Type B pancreatic cell (in vitro differentiated cells): ENCODE data around the gene FXYD1. TPM values are rescaled to one million over a fixed set of nuclear protein-coding genes. Genes with fewer than 3 reads are reported as not detected.

Experiments used
- DNase-seq: peaks from one replicate; pipeline ENCODE4 v3.0.0; 2021; ENCODE audit warnings: mixed read lengths; ENCODE audit not compliant: unreplicated experiment; ENCODE audit errors: extremely low spot score
- H3K27ac Mint-ChIP-seq: 2 replicates; pipeline ENCODE4 v1.8.0; 2021; ENCODE audit warnings: mild to moderate bottlenecking, mixed read lengths
- H3K27me3 Mint-ChIP-seq: 2 replicates; pipeline ENCODE4 v1.8.0; 2021; ENCODE audit warnings: mixed read lengths
- H3K36me3 Mint-ChIP-seq: 2 replicates; pipeline ENCODE4 v1.8.0; 2021; ENCODE audit warnings: mixed read lengths
- H3K4me1 Mint-ChIP-seq: one replicate; pipeline ENCODE4 v1.8.0; 2021; ENCODE audit warnings: mixed read lengths; ENCODE audit not compliant: unreplicated experiment
- H3K4me3 Mint-ChIP-seq: 2 replicates; pipeline ENCODE4 v1.8.0; 2021; ENCODE audit warnings: mild to moderate bottlenecking, mixed read lengths
- H3K9me3 Mint-ChIP-seq: 2 replicates; pipeline ENCODE4 v1.8.0; 2021; ENCODE audit warnings: mixed read lengths
- total RNA-seq: library from RNA; stranded (reverse); gene quantifications from 2 replicates; pipeline ENCODE4 v1.2.1, GENCODE V29; 2021; ENCODE audit warnings: low replicate concordance
- TF ChIP-seq, protein P1 (sequence below): fragments of 200-600 bp; sonication (generic); conservative IDR thresholded peaks from 2 replicates; pipeline ENCODE4 v1.5.0; 2021; ENCODE audit warnings: antibody characterized with exemption, mild to moderate bottlenecking

Gene FXYD1
- total RNA-seq, 1 donor from 2014 or later: 5.3 TPM

DNA sequence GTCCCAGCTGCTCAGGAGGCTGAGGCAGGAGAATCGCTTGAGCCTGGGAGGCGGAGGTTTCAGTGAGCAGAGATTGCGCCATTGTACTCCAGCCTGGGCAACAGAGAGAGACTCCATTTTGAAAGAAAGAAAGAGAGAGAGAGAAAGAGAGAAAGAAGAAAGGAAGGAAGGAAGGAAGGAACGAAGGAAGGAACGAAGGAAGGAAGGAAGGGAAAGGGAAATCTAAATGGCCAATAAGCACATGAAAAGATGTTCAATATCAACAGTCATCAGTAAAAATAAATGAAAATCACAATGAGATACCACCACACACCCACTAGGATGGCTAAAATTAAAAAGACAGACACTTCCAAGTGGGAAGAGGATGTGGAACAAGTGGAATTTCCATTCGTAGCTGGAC is 35.6 kb downstream of the FXYD1 start:
- no peak for DNase-seq
- H3K4me1 Mint-ChIP-seq: peaks cover 5% of the 10 kb centered on the region
- no peaks in the 10 kb centered on the region for H3K36me3 Mint-ChIP-seq
- peaks cover 4% of the 10 kb centered on the region for H3K27me3 Mint-ChIP-seq
- no peak overlapping the region for H3K27ac Mint-ChIP-seq
- H3K4me3 Mint-ChIP-seq: no peak overlapping the region
- H3K9me3 Mint-ChIP-seq: peaks cover 4% of the 10 kb centered on the region
- TF ChIP-seq, protein P1, sequence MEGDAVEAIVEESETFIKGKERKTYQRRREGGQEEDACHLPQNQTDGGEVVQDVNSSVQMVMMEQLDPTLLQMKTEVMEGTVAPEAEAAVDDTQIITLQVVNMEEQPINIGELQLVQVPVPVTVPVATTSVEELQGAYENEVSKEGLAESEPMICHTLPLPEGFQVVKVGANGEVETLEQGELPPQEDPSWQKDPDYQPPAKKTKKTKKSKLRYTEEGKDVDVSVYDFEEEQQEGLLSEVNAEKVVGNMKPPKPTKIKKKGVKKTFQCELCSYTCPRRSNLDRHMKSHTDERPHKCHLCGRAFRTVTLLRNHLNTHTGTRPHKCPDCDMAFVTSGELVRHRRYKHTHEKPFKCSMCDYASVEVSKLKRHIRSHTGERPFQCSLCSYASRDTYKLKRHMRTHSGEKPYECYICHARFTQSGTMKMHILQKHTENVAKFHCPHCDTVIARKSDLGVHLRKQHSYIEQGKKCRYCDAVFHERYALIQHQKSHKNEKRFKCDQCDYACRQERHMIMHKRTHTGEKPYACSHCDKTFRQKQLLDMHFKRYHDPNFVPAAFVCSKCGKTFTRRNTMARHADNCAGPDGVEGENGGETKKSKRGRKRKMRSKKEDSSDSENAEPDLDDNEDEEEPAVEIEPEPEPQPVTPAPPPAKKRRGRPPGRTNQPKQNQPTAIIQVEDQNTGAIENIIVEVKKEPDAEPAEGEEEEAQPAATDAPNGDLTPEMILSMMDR: no peak

DNA sequence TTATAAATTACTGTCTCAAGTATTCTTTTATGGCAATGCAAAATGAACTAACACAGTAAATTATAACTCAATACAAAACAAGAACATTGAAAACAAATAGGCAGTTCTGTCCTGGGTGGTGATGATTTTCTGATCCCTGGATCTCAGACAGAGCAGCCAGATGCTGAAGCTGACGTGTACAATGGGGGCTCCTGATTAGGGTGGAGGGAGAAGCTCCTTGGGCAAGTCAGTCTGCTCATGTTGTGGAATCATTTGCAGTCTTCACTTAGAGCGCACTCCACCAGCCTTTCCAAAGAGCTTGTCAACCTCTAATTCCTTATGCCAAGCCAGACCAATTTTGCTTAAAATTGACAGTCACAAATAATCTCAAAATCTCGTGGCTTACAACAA is 37.6 kb downstream of the FXYD1 start:
- Mint-ChIP-seq H3K4me3 (no peak overlapping the region), H3K9me3 (peaks cover 4% of the 10 kb centered on the region), H3K27ac (no peak overlapping the region), H3K4me1 (peaks cover 5% of the 10 kb centered on the region), H3K36me3 (no peaks in the 10 kb centered on the region), H3K27me3 (peaks cover 5% of the 10 kb centered on the region)
- DNase-seq: no peak
- TF ChIP-seq, protein P1: no peak

DNA sequence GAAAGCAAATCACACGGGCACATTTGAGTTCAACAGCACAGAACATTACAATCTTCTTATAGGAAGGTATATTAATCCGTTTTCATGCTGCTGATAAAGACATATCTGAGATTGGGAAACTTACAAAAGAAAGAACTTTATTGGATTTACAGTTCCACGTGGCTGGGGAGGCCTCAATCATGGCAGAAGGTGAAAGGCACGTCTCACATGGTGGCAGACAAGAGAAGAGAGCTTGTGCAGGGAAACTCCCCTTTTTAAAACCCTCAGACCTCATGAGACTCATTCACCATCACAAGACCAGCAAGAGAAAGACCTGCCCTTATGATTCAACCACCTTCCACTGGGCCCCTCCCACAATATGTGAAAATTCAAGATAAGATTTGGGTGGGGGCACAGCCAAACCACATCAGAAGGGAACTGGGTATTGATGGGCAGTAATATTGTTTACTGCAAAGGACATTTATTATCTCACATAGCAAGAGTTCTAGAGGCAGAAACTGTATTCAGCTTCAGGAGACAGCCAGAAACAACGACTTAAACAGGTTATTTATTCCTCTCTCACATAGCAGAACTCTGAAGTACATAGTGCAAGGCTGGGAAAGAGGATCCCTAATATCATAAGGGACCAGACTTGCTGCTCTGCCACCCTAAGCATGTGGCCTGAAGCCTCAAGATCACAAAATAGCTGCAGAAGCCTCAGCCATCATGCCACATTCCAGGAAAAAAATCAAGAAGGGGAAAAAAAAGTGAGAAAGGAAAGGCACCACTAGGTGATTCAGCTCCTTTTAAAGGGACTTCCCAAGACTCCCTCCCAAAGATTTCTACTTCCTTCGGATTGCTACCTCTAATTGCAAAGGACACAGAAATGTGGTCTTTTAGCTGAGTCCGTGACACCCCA is 39.0 kb downstream of the FXYD1 start:
- Mint-ChIP-seq H3K4me3 (no peak overlapping the region), H3K36me3 (no peaks in the 10 kb centered on the region), H3K9me3 (peaks cover 4% of the 10 kb centered on the region), H3K27ac (no peak overlapping the region), H3K4me1 (peaks cover 5% of the 10 kb centered on the region), H3K27me3 (peaks cover 5% of the 10 kb centered on the region)
- DNase-seq: no peak
- TF ChIP-seq, protein P1: no peak

DNA sequence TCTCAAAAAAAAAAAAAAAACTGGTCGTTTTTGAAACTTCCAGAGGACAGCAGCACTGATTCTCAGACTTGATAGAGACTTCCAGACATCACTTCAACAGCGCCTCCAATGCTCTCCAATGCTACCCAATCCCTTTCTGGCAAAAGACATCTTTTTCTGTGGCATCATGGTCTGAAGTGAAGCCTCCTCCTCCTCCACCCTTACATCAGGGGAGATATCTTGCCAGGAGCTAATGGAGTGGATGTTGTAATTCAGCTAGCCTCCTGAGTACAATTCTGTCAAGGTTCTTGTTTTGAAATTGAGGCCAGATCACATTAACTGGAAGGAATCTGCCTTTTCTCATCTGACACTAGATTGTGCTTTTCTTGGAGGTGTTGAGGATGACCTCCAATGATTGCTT is 40.1 kb downstream of the FXYD1 start:
- no peak for DNase-seq
- Mint-ChIP-seq H3K36me3 (no peaks in the 10 kb centered on the region), H3K4me3 (no peak overlapping the region), H3K4me1 (peaks cover 5% of the 10 kb centered on the region), H3K9me3 (peaks cover 4% of the 10 kb centered on the region), H3K27me3 (peaks cover 5% of the 10 kb centered on the region), H3K27ac (no peak overlapping the region)
- TF ChIP-seq, protein P1: no peak

DNA sequence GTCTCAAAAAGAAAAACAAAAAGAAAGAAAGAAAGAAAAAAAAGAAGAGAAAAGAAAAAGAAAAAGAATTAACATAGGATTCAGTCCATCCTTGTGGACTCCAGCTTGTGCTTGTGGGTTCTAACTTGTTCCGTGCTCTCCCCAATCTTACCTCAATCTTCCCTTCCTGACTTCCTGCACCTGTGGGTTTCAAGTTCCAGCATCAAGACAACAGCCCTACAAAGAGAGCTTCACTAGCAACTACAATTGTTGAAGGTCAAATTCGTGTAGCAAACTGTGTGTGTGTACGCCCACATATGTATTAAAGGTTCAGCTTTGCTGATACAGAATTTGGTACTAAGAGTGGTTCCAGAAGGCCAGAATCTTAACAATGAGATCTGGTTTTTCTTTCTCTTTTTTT is 41.2 kb downstream of the FXYD1 start:
- H3K27ac Mint-ChIP-seq: no peak overlapping the region
- DNase-seq: no peak
- H3K4me1 Mint-ChIP-seq: peaks cover 5% of the 10 kb centered on the region
- TF ChIP-seq, protein P1: no peak
- peaks cover 9% of the 10 kb centered on the region for H3K9me3 Mint-ChIP-seq
- no peak overlapping the region for H3K4me3 Mint-ChIP-seq
- H3K27me3 Mint-ChIP-seq: peaks cover 5% of the 10 kb centered on the region
- no peaks in the 10 kb centered on the region for H3K36me3 Mint-ChIP-seq
